MG63 (cell line): Measurements from ENCODE around the gene WDR5. TPM values are rescaled to one million over a fixed set of nuclear protein-coding genes. Genes with fewer than 3 reads are reported as not detected.

ENCODE experiments used
- DNase-seq: peaks from one replicate; pipeline ENCODE4 v3.0.0-alpha.2; 2020
- H3K27me3 ChIP-seq: fragments of 250-450 bp; sonication (Bioruptor Pico); 2 replicates; pipeline ENCODE4 v1.5.1; 2020; ENCODE audit warnings: mild to moderate bottlenecking, moderate library complexity
- H3K36me3 ChIP-seq: fragments of 250-450 bp; sonication (Bioruptor Pico); 2 replicates; pipeline ENCODE4 v1.5.1; 2020; ENCODE audit warnings: mild to moderate bottlenecking, moderate library complexity
- H3K4me3 ChIP-seq: fragments of 250-450 bp; sonication (Bioruptor Pico); 2 replicates; pipeline ENCODE4 v1.5.1; 2020; ENCODE audit warnings: mild to moderate bottlenecking, moderate library complexity
- H3K9me3 ChIP-seq: fragments of 250-450 bp; sonication (Bioruptor Pico); 2 replicates; pipeline ENCODE4 v1.5.1; 2020; ENCODE audit warnings: mild to moderate bottlenecking, moderate library complexity
- total RNA-seq: library from RNA; depleted of rRNA; stranded (reverse); fragments of >200 nt; shearing (Covaris generic); gene quantifications from 2 replicates; pipeline ENCODE4 v1.2.3, GENCODE V29; 2014; ENCODE audit warnings: low replicate concordance

WDR5 gene
- total RNA-seq, 1 experiment from 2014 or later, result 31.6 TPM

GRCh38 chr9:134128727-134129679 is 6.9 kb upstream of the WDR5 start:
- no peak overlapping the region for H3K4me3 ChIP-seq
- no peaks in the 10 kb centered on the region for H3K36me3 ChIP-seq
- DNase-seq, result no peak
- no peaks in the 10 kb centered on the region for H3K9me3 ChIP-seq
- H3K27me3 ChIP-seq, result no peaks in the 10 kb centered on the region

GRCh38 chr9:134130503-134131375 is 5.1 kb upstream of the WDR5 start:
- Histone ChIP-seq H3K4me3 (no peak overlapping the region), H3K27me3 (no peaks in the 10 kb centered on the region), H3K9me3 (no peaks in the 10 kb centered on the region), H3K36me3 (no peaks in the 10 kb centered on the region)
- DNase-seq, result peak; percentile 64

- Histone ChIP-seq H3K27me3 (no peaks in the 10 kb centered on the region), H3K4me3 (no peak overlapping the region)
Measured at GRCh38 chr9:134131471-134132207, 4.2 kb upstream of the WDR5 start.

GRCh38 chr9:134132208-134132870 is 3.5 kb upstream of the WDR5 start:
- H3K36me3 ChIP-seq, result peaks cover 6% of the 10 kb centered on the region
- DNase-seq, result no peak
- no peaks in the 10 kb centered on the region for H3K27me3 ChIP-seq
- no peaks in the 10 kb centered on the region for H3K9me3 ChIP-seq
- H3K4me3 ChIP-seq, result no peak overlapping the region

More at GRCh38 chr9:134131471-134132207, 4.2 kb upstream of the WDR5 start:
- H3K36me3 ChIP-seq, result peaks cover 2% of the 10 kb centered on the region; the same call in 1 of the 2 replicates
- DNase-seq, result no peak
- no peaks in the 10 kb centered on the region for H3K9me3 ChIP-seq

GRCh38 chr9:134134949-134135342 is 936 bp upstream of the WDR5 start:
- Histone ChIP-seq H3K36me3 (peaks cover 26% of the 10 kb centered on the region), H3K4me3 (peak overlapping the region; percentile 90), H3K9me3 (no peaks in the 10 kb centered on the region), H3K27me3 (no peaks in the 10 kb centered on the region)
- DNase-seq, result no peak

GRCh38 chr9:134136118-134136995 is 475 bp downstream of the WDR5 start:
- Histone ChIP-seq H3K9me3 (no peaks in the 10 kb centered on the region), H3K36me3 (peaks cover 39% of the 10 kb centered on the region), H3K27me3 (no peaks in the 10 kb centered on the region), H3K4me3 (peak overlapping the region; percentile 91)
- peak; percentile 17 for DNase-seq

GRCh38 chr9:134136996-134137299 is 1.1 kb downstream of the WDR5 start:
- Histone ChIP-seq H3K27me3 (no peaks in the 10 kb centered on the region), H3K36me3 (peaks cover 44% of the 10 kb centered on the region), H3K4me3 (peak overlapping the region; percentile 91), H3K9me3 (no peaks in the 10 kb centered on the region)
- DNase-seq, result no peak

- no peak for DNase-seq
- Histone ChIP-seq H3K27me3 (no peaks in the 10 kb centered on the region), H3K36me3 (peaks cover 51% of the 10 kb centered on the region), H3K4me3 (no peak overlapping the region), H3K9me3 (no peaks in the 10 kb centered on the region)
Measured at GRCh38 chr9:134138292-134138691, 2.4 kb downstream of the WDR5 start.

GRCh38 chr9:134139081-134139480 is 3.2 kb downstream of the WDR5 start:
- Histone ChIP-seq H3K36me3 (peaks cover 53% of the 10 kb centered on the region), H3K4me3 (no peak overlapping the region), H3K9me3 (no peaks in the 10 kb centered on the region), H3K27me3 (no peaks in the 10 kb centered on the region)
- DNase-seq, result no peak

- H3K27me3 ChIP-seq, result no peaks in the 10 kb centered on the region
- H3K36me3 ChIP-seq, result peaks cover 70% of the 10 kb centered on the region
- no peak overlapping the region for H3K4me3 ChIP-seq
- H3K9me3 ChIP-seq, result no peaks in the 10 kb centered on the region
- no peak for DNase-seq
Measured at GRCh38 chr9:134141906-134142305, 6.0 kb downstream of the WDR5 start.

- Histone ChIP-seq H3K36me3 (peaks cover 71% of the 10 kb centered on the region), H3K4me3 (no peak overlapping the region), H3K9me3 (no peaks in the 10 kb centered on the region), H3K27me3 (no peaks in the 10 kb centered on the region)
- DNase-seq, result no peak
Measured at GRCh38 chr9:134144801-134145200, 8.9 kb downstream of the WDR5 start.

- peaks cover 71% of the 10 kb centered on the region for H3K36me3 ChIP-seq
- H3K4me3 ChIP-seq, result no peak overlapping the region
- H3K27me3 ChIP-seq, result no peaks in the 10 kb centered on the region
- H3K9me3 ChIP-seq, result no peaks in the 10 kb centered on the region
- DNase-seq, result no peak
Measured at GRCh38 chr9:134145262-134145661, 9.4 kb downstream of the WDR5 start.

GRCh38 chr9:134146774-134147493 is 11.1 kb downstream of the WDR5 start:
- Histone ChIP-seq H3K27me3 (no peaks in the 10 kb centered on the region), H3K36me3 (peaks cover 62% of the 10 kb centered on the region), H3K4me3 (no peak overlapping the region), H3K9me3 (no peaks in the 10 kb centered on the region)
- DNase-seq, result no peak

- no peak overlapping the region for H3K4me3 ChIP-seq
- H3K36me3 ChIP-seq, result peaks cover 55% of the 10 kb centered on the region
- DNase-seq, result no peak
- H3K9me3 ChIP-seq, result no peaks in the 10 kb centered on the region
- H3K27me3 ChIP-seq, result no peaks in the 10 kb centered on the region
Measured at GRCh38 chr9:134149380-134149779, 13.5 kb downstream of the WDR5 start.
